ENCODE measurements around the gene TMEM150A.
A peak's percentile ranks its signal among the peaks of the same experiment; 100 is the strongest.
"Not testable (repeated sequence)": the region's sequence is repeated elsewhere in the genome, so short reads cannot be mapped to it uniquely, and the experiment has no call there.

TMEM150A gene

GRCh38 chr2:85611705-85612587 is 9.4 kb upstream of the TMEM150A start, which contains the start of gene C2orf68:
TSS of gene C2orf68 (minus strand) at chr2:85612066. CDS start at chr2:85611984, 82 bp downstream.
- peak; percentile 90 to 91 for DNase-seq

GRCh38 chr2:85611217-85611704 is 8.8 kb upstream of the TMEM150A start:
- peak in 1 of 2 donors; percentile 32 for DNase-seq

- no peak for DNase-seq
Observed at GRCh38 chr2:85607268-85608215, 5.0 kb upstream of the TMEM150A start.

DNA sequence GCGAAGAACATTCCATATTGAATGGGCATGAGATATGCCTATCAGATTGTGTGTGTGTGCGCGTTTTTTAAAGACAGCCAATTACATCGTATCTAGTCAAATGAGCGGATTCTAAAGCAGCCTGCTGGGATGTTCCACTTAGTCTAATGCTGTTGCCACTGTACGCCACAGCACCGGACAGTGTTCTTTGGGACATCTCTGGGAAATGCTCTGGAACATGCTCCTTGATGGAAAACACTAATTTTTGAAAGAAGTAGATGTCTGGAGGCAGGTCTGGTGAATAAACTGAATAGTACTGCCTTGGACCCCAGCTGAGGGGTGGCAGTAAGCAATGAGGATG is 3.6 kb upstream of the TMEM150A start:
- no peak for DNase-seq

- no peak for DNase-seq
Observed at GRCh38 chr2:85605406-85606115, 3.1 kb upstream of the TMEM150A start.

GRCh38 chr2:85604568-85605339 is 2.3 kb upstream of the TMEM150A start:
- DNase-seq, result no peak

- DNase-seq, result not testable (repeated sequence)
Observed at GRCh38 chr2:85604133-85604444, 1.6 kb upstream of the TMEM150A start.

- DNase-seq, result no peak
Observed at GRCh38 chr2:85601771-85602475, 575 bp downstream of the TMEM150A start.

DNA sequence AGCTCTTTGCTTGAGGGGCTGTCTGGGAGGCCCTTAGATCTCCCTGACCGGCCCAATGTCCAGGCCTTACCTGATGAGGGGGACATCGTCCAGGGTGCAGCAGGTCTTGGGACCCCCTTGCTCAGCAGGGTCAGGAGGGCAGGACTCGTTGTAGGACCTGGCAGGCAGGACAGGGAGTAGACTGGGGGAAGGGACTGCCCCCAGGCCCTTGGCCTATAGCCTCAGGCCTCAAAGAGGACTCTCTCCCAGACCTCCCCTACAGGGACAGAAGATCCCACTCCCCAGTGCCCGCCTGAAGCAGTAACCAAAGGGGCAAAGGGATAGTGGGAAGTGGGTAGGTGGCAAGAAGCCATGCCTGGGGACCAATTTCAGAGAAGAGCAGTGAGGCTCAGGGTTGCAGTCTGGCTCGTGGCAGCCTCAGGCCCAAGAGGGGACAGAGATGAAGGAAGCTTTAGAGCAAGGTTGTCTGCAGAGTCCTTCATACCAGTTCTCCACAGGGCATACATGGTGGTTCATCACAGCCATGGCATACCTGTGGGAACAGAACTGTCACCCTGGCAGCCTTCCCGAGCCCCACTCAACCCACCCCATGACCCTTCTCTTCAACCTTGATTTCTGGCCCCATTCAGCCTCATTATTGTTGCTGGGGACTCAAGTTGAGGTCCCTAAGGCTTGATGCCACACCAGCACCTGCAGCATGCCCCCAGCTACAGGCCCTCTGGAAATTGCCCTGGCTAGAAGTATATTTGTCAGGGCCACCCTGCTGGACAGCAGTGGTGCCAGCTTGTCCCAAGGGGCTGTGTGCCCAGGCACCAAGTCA is 1.3 kb downstream of the TMEM150A start:
- DNase-seq, result no peak

DNA sequence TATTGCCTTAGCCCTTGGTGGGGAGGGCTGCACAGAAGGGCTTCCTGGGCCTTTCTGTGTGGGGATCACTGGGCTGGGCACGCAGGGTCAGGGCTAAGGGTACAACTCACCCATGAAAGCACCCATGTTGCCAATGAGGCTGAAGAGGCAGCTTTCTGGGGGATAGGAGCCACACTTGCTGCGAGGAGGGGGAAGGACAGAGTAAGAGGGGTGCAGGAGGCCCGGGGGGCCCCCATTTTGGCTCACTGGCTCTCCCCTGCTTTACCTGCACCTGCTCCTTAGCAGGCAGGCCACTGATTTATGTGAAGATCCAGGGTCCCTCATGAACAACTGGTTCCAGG is 2.3 kb downstream of the TMEM150A start:
- no peak for DNase-seq

DNA sequence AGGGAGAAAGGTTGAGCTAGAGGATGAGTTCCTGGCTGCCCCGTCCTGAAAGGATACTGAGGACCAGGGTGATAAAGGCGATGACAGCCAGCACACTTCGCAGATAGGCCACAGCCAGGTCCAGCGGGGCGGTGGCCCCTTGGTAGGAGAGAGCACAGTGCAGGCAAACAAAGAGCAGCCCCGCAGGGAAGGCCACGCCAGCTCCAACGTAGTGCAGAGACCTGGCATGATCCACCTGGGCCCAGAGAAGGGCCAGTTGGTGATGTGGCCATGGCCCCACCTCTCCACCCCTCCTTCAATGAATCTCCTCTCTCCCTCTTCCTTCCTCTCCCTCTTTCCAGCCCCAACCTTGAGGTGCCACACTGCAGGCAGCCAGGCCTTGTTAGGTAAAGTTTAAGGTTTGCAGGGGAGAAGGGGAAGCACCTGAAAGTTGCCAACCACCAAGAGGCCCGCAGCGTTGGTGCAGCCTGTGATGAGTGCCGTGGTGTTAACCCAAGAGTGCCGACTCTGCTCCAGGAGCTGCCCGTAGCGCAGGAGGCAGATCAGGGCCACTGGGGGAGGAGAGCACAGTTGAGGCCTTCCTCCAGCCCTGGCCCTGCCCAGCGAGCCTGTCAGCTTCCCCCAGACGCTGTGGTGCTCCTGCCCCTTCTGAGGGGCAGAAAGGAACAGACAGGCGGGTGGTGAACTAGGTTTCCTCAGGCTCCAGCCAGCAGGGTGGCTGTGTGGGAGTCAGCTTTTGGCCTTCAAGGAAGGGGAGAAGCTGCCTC is 2.8 kb downstream of the TMEM150A start:
- DNase-seq, result no peak

GRCh38 chr2:85598594-85599340 is 3.7 kb downstream of the TMEM150A start:
- no peak for DNase-seq

DNA sequence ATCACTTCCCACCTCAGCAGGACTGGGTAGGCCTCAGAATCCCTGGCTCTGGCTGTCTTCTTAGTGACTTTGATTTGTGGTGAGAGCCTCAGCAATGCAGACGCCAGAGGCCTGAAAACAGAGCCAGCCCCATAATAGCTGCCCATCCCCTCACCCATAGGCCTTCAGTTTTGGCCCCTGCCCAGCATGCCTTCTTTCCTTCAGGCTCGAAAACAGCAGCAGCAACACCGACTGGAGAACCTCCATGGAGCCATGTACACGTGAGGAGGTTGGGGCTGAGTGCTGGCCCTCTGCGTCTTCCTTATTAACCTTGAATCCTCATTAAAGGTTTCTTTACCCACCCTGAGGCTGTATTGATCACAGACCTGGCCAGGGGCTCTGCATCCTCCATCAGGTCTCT is 5.3 kb downstream of the TMEM150A start:
- DNase-seq, result no peak

GRCh38 chr2:85596486-85597143 is 5.9 kb downstream of the TMEM150A start:
- no peak for DNase-seq

GRCh38 chr2:85596026-85596333 is 6.5 kb downstream of the TMEM150A start:
- peak; percentile 45 to 47 for DNase-seq

DNA sequence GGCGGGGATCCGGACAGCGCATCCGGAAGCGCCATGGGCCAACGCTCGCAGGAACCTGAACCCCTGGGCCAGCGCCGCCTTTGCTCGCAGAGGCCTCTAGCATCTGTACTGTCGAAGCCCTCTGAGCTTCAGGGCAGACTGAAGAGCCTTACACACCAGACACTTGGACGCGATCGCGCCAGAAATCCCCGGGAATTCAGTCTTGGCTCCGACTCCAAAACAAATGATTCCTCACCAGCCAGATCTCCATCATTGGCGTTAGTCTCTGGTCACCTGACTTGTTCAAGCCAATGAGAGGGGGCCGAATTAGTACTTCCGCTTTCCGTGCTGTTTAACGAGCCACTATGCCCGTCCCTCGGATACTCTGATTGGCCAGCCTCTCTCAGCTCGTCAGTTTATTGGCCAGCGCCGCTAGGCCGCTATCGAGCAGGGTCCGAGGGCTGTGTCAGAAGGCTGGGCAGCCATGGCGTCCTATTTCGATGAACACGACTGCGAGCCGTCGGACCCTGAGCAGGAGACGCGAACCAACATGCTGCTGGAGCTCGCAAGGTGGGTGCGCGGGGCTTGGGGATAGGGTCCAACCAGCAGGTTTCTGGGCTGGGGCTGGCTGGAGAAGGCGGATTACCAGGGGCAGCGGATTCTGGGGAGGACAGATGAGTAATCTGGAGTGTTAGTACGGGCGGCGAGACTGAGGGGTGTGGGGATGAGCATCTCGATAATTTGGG is 7.0 kb downstream of the TMEM150A start, which contains the start of gene RNF181:
Gene RNF181 (plus strand): TSS at position 445 of the 725 bp plus-strand sequence. CDS start 19 bp downstream, at position 464.
- DNase-seq, result peak; percentile 87 to 90

DNA sequence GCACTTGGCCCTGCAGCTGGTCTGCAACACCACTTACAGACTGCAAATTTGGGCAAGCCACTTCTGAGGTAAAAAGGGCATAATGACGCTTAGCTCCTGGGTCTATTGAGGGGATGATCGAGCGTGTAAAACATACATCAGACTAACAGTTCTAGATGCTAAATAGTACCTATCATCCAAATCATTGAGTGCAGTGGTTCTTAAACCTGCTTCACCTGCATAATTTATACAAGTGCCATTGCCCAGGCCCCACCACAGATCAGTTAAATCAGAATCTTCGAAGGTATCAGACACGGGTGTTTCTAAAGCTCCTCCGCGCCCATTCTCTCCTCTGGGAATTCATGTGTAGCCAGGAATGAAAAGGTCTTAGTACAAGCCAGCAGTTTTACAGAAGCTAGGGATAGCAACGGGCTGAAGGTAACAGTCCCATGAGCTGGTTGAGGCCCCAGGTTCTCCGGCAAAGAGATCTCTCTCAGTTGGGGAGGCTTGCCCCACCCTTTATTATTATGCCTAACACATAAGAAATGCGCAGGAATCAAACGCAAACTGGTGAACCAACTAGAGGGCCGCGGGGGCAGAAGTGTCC is 7.7 kb downstream of the TMEM150A start:
- DNase-seq, result no peak

Measured in stimulated activated CD4-positive, alpha-beta T cell treated with anti-CD3 and anti-CD28 coated beads, Interleukin-2, amount 100 ng/mL, for 24 hours (primary cell).